ENCODE measurements around the gene C8A. TPM values are rescaled to one million over a fixed set of nuclear protein-coding genes. Genes with fewer than 3 reads are reported as not detected.

C8A gene
- total RNA-seq, 4 donors from 2014 or later, result 1.2 TPM; not detected in 3

- no peaks in the 10 kb centered on the region for H3K4me1 ChIP-seq
- H3K27me3 ChIP-seq, result no peaks in the 10 kb centered on the region
- no peak overlapping the region for H3K27ac ChIP-seq
- no peaks in the 10 kb centered on the region for H3K36me3 ChIP-seq
- 92% methylated on average over 3 of the region's 3 CpGs for WGBS
- H3K4me3 ChIP-seq, result no peak overlapping the region
- TF ChIP-seq POLR2A (IDR thresholded peaks at IDR 0.05) (no peak), CTCF (IDR thresholded peaks at IDR 0.05) (no peak), EP300 (IDR thresholded peaks at IDR 0.05) (no peak), POLR2AphosphoS5 (IDR thresholded peaks at IDR 0.05) (no peak)
- H3K9me3 ChIP-seq, result no peaks in the 10 kb centered on the region
- DNase-seq (ENCODE audit: low spot score in 2 of 2), result no peak
Measured at GRCh38 chr1:56905667-56906066, 51.1 kb downstream of the C8A start.

- Histone ChIP-seq H3K27me3 (no peaks in the 10 kb centered on the region), H3K36me3 (no peaks in the 10 kb centered on the region), H3K9me3 (no peaks in the 10 kb centered on the region), H3K4me3 (no peak overlapping the region), H3K27ac (no peak overlapping the region), H3K4me1 (no peaks in the 10 kb centered on the region)
- WGBS, result 82% methylated on average over 1 of the region's 1 CpG
- no peak for DNase-seq (ENCODE audit: low spot score in 2 of 2)
- TF ChIP-seq EP300 (IDR thresholded peaks at IDR 0.05) (no peak), CTCF (IDR thresholded peaks at IDR 0.05) (no peak), POLR2A (IDR thresholded peaks at IDR 0.05) (no peak)
Measured at GRCh38 chr1:56908619-56909221, 54.1 kb downstream of the C8A start.

GRCh38 chr1:56910441-56910985 is 55.9 kb downstream of the C8A start:
- H3K4me1 ChIP-seq, result no peaks in the 10 kb centered on the region
- no peaks in the 10 kb centered on the region for H3K9me3 ChIP-seq
- H3K36me3 ChIP-seq, result no peaks in the 10 kb centered on the region
- H3K27ac ChIP-seq, result no peak overlapping the region
- WGBS, result 85% methylated on average over 4 of the region's 4 CpGs
- H3K27me3 ChIP-seq, result no peaks in the 10 kb centered on the region
- TF ChIP-seq POLR2A (IDR thresholded peaks at IDR 0.05) (no peak), POLR2AphosphoS5 (IDR thresholded peaks at IDR 0.05) (no peak), CTCF (IDR thresholded peaks at IDR 0.05) (no peak), EP300 (IDR thresholded peaks at IDR 0.05) (no peak)
- no peak overlapping the region for H3K4me3 ChIP-seq
- no peak for DNase-seq (ENCODE audit: low spot score in 2 of 2)

- H3K4me1 ChIP-seq, result no peaks in the 10 kb centered on the region
- no peaks in the 10 kb centered on the region for H3K9me3 ChIP-seq
- no peaks in the 10 kb centered on the region for H3K36me3 ChIP-seq
- no peaks in the 10 kb centered on the region for H3K27me3 ChIP-seq
- no peak for DNase-seq (ENCODE audit: low spot score in 2 of 2)
- H3K27ac ChIP-seq, result no peak overlapping the region
- H3K4me3 ChIP-seq, result no peak overlapping the region
- 81% methylated on average over 7 of the region's 7 CpGs for WGBS
- TF ChIP-seq POLR2A (IDR thresholded peaks at IDR 0.05) (no peak), POLR2AphosphoS5 (IDR thresholded peaks at IDR 0.05) (no peak), CTCF (IDR thresholded peaks at IDR 0.05) (no peak), EP300 (IDR thresholded peaks at IDR 0.05) (no peak)
Measured at GRCh38 chr1:56911098-56911938, 56.7 kb downstream of the C8A start.

- TF ChIP-seq CTCF (IDR thresholded peaks at IDR 0.05) (no peak), POLR2A (IDR thresholded peaks at IDR 0.05) (no peak), EP300 (IDR thresholded peaks at IDR 0.05) (no peak), POLR2AphosphoS5 (IDR thresholded peaks at IDR 0.05) (no peak)
- Histone ChIP-seq H3K27me3 (no peaks in the 10 kb centered on the region), H3K36me3 (no peaks in the 10 kb centered on the region), H3K9me3 (no peaks in the 10 kb centered on the region), H3K4me1 (no peaks in the 10 kb centered on the region), H3K27ac (no peak overlapping the region), H3K4me3 (no peak overlapping the region)
- no peak for DNase-seq (ENCODE audit: low spot score in 2 of 2)
- WGBS, result 80% methylated on average over 2 of the region's 12 CpGs
Measured at GRCh38 chr1:56912325-56912724, 57.7 kb downstream of the C8A start.
